CD4-positive, alpha-beta T cell treated with Interleukin-4 for 4 hours (primary cell): Measurements from ENCODE around the gene MYO1E.
A peak's percentile ranks its signal among the peaks of the same experiment; 100 is the strongest.
"Not testable (repeated sequence)": the region's sequence is repeated elsewhere in the genome, so short reads cannot be mapped to it uniquely, and the experiment has no call there.

Experiments used
- DNase-seq: peaks from one replicate; pipeline ENCODE4 v3.0.0-alpha.2; 2020

Gene MYO1E

DNA sequence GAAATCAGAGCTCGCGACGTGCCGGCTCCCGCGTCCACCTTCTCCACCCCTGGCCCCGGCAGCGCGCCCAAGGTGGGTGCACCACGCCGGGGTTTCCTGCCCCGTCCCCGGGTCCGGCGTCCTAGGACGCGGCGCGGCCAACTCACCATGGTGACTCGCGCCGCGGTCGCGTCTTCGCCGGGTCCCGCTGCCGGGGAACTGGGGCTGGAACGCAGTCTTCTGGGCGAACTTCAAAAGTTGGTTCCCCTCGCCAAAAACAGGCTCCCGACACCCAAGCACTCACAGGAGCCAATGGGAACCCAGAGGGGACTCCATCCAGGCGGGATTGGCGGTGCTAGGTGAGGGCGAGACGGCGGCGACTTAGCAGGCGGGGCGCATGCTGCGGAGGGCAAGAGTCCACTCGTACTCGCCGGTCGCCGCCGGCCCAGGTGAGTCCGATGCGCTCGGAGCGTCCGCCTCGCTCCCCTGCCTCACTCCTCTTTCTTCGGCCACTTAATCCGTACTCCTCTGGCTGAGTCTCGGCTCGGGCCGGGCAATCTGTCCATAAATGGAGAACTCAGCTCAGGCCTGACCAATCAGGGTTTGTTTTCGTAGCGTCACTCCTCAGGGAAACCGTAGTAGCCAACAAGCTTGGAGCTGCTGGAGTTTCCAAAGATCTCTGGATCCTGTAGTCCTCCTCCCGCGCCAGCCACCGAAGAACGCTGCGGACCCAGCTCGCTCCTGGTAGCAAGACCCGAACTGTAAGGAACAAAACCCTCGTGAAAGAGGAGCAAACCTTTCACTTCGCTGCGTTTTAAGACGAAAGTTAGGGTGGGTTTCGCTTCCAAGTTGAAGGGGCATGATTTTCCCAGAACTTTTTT is at the start of gene MYO1E:
Gene MYO1E, minus strand, starts transcription at position 520 of the 860 bp plus-strand sequence. Its CDS starts 371 bp downstream, at position 149.
- DNase-seq = peak; percentile 12

DNA sequence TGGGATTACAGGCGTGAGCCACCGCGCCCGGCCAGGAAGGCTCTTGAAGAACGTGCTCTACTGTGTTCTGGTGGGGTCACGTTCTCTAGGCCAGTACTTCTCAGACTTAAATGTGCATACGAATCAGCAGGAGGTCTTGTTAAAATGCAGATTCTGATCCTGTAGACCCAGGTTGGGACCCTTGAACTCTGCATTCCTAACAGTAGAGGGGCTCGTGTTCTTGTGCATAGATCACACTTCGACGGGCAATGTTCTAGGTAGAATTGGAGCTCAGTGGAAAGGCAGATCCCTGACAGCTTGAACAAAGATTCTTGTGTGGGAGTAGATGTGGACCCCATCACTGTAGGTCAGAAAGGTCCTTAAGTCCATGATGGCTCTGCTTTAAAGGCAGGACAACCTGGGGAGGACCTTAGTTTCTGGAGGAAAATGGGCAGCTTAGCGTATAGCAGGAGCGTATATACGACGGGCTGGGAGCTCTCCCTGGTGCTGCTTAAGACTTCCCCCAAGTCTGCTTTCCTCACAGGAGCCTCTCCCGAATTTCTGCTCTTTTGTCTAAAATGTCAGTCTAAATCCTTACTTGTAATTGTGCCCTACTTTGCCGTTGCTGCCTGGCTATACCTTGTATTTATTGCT is 48.4 kb upstream of the MYO1E start:
- DNase-seq = no peak

DNA sequence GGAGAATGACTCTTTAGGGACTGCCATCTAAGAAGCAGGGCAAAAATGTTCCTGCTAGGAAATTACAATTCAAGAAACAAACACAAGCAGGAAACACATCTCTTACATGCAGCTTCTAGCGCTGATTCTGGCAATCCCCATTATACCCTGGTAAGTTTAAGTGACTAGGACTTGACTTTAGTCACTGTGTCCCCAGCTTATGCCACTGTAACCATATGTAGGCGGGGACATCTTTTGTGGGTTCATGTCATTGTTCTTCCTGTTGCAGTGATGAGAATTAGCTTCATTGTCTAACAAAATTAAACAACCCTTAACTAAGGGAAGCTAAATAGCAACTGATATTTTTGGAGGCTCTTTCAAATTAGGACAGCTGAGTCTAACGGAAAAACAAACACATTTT is 47.4 kb upstream of the MYO1E start:
- DNase-seq = no peak

DNA sequence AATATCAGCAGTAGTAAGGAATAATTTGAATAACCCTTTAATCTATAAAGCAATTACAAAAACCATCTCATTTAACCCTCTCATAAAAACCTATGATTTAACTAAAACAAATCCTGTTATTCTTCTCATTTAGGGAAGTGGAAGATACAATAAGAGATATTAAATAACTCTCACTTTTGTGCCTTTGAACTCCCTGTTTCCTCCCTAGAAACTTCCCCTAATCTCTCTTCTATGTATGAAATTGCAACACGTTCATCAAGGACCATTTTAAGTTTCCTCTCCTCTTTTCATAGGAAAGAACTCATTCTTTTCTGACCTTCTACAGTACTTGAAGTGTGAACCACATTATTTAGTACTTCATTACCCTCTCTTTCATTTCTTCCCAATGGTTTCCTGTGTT is 46.5 kb upstream of the MYO1E start:
- DNase-seq = no peak

DNA sequence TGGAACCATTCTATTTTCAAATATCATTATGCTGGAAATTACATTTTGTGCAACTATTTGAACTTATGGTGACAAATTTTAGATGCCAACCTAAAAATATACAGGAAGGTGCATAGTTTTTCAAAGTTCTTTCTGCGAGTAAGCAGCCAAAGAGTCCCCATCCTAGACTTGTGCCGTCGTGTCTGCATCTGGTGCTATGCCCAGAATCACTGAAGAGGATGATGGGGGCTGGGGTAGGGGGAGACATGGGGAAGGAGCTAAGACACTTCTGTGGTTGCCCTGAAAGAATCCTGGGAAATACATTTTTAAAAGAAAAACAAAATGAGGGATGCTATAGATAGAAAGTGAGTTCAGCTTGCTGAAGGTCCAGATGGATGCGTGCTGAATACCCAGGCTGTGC is 44.1 kb upstream of the MYO1E start:
- no peak for DNase-seq

DNA sequence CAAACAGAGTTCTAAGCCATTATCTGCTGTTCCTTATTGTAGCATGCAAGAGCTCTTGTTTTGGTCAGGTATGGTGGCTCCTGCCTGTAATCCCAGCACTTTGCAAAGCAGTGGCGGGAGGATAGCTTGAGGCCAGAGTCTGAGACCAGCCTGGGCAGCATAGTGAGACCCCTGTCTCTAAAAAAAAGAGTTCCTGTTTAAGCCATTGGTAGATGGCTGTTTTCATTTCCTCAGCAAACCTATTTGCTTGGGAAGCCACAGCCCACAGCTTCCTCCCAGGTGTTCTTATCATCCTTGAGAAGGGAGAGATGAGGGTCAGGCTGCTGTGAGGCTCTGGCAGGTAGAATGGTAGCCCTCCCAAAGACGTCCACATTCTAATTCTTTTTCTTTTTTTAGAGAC is 40.9 kb upstream of the MYO1E start:
- DNase-seq = no peak

DNA sequence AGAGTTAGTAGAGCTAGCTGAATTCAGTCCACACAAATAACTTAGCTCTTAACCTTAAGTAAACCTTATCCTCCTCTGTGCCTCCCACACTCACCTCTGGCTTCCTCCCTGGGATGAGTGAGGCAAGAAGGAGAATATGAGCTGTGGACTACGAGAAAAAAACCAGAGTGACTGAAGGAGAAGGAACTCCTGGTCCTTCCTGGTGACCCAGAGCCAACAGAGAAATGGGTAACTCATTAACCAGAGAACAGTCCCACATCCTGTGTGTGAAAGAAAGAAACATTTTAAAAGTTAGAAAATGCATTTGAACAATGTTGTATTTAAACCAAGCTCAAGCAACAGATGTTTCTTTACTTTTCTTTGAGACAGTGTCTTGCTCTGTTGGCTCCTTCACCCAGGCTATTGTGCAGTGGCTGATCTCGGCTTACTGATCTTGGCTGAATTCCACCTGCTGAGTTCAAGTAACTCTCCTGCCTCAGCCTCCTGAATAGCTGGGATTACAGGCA is 37.8 kb upstream of the MYO1E start:
- no peak for DNase-seq

DNA sequence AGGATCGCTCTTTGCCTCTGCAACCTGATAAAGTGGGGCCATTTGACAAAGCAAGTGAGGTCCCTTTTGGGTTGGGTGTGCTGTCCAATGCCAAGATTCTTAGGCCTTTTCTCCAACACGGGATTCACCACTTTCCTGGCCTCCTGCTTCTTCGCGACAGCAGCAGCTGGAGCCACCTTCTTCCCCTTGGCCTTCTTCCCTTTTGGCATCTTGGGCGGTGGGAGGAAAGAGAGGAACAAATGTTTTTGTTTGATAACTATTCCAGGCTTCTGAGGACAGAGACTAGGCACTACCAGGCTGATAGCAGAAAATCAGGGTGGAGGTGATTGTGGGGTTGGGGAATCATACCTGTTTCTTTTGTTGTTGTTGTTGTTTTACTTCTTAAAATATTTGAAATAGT is 35.3 kb upstream of the MYO1E start:
- DNase-seq = no peak

DNA sequence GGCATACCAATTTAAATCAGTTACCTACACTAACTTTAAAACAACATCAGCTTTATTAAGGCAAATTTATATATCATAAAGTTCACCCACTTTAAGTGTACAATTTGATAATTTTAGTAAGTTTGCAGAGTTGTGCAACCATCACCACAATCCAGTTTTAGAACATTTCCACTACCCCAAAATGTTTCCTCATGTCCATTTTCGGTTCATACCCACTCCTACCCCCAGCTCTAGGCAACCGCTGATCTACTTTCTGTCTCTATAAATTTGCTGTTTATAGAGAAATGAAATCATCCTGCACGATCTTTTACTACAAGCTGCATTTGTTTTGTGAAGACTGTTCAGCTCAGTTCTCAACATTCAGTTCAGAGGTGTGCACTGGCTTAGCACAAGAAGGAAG is 33.8 kb upstream of the MYO1E start:
- no peak for DNase-seq

DNA sequence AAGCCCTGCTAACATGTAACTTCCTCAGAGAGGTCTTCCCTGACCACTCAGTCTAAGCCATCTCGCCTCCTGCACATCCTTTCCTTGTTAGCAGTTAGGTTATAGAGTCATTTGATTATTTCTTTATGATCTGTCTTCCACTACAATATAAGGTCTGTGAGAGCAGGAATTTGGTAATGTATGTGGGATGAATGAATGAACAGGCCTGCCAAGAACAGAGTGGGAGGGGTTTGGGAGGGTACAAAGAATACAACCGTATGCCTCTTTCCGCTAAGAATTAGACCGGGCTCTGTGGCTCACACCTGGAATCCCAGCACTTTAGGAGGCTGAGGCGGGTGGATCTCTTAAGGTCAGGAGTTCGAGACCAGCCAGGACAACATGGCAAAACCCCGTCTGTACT is 32.4 kb upstream of the MYO1E start:
- no peak for DNase-seq

DNA sequence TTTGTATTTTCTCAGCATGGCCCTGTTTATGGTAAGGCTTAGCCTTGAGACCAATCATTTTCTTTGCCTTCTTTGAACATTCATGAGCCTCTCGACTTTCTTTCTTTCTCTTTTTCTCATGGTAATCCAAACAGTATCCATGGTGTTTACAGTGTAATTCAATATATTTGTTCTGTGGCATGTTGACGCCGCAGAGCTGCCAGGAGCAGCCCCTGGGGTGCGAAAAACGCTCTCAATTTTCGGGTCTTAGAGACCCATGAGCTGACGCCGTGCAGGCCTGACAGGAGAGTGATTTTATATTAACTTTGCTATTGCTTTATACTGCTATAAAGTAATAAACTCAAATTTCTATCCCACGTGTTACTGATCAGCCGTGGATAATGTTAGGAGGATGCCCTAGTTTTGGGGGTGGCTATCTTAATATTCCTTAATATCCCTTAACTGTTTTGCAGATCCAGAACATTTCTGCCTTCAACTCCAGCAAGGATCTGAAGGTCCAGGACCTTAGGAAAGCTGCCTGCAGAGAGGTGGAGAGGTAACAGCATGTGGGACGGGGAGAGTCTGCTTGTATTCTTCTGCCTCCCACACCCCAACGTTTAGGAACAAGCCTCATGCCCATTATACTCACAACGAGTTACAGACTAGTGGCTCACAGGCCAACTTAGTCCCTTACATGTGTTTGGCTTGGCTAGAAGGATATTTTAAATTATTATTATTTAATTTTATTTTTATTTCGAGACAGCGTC is 29.3 kb upstream of the MYO1E start:
- no peak for DNase-seq

DNA sequence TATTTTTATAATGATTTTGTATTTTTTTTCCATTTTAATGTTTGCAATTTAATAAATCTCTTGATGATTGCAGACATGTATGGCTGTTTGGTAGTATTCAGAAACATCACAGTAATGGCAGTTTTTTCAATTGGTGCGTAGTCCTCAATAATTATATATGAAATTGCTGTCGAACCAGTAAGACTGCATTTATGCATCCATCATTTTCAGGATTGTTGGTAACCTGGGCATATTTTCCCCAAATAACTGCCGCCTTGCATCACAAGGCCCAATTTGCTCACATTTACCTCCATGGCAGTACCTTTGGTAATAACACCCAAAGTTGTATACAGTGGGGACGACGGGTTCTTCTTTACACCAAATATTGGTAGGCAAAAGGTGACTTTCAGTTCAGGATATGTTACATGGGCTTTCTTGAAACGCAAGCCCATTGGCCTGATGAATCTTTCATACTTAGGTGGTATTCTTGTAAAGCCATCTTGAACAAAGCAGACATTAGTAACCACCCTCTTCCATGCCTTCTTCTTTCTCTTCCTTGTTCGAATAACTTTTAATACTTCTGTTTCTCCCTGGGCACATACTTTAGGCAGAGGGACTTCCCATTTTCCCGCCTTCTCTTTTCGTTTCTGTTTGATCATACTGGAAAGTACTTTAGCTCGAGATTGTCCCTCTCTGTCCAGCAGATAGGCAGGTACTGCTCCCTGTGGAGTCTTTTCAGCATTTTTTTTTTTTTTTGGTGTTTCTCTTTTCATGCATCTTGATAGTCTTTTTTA is 28.6 kb upstream of the MYO1E start:
- DNase-seq = not testable (repeated sequence)

DNA sequence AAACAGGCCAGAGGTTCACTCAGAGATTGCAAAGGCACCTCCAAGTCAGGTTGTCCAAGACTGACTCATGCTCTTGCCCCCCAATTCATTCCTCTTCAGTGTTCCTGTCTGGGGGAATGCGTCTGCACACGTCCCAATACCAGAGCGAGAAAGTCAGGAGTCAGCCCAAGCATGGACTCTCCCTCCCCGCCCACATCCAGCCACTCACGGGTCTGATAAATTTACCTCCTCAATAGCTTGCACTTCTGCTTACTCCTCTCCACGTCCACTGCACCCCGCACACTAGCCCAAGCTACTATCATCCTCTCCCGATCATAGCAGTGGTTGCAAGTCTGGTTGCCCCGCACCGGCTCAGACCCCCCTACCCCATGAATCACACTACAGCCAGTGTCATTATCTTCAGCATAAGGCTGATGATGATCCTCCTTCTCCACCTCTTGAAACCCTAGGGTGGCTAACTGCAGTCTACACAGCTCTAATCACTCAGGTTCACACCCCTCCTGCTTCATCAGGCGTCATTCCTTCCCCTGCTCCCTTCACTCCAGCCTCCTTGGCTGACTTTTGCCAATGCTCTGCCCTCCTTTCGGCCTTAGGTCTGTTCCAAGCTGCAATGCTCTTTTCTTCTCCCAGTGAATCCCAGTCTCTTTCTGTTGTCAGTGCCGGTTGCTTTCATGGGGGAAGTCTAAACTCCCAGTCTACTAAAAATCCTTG is 27.6 kb upstream of the MYO1E start:
- DNase-seq = no peak

DNA sequence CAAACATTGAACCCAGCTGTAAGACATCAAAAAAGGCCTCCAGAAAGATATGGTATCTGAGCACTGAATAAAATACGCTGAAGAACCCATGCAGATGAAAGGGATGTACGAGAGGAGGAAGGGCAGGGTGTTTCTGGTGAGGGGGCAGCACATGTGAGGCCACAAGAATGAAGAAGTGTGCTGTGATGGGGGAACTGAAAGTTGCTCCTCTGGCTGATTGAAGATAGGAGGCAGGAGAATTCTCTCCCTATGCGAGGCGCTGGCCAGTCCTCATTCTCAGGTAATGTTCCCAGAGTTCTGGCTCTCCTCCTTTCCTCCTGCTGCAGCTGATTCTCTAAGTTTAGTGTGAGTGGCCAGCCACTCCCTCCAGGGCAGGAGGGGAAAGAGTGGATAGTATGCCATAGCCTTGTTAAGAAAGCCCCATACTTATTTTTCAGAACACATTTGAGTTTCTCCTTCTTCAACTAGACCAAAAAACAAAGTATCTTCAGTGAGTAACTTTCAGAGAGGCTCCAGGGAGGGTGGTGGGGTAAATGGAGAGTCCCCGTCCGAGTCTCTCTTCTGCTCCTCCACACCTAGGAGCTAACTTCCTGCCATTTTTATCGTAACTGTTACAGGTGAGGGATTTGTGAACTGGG is 26.9 kb upstream of the MYO1E start:
- DNase-seq = no peak

DNA sequence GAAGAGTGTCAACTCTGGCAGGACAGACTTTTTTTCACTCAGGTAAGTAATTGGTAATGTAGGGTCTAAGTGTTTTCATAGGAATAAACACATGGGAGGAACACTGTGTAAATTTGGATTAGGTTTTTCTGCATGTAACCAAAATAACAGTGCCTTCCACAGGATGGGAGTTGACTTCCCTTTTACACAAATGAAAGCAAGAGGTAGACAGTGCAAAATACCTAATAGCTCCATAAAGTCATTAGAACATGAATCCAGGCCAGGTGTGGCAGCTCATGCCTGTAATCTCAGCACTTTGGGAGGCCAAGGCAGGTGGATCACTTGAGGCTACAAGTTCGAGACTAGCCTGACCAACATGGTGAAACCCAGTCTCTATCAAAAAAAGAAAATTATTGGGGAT is 25.5 kb upstream of the MYO1E start:
- no peak for DNase-seq

DNA sequence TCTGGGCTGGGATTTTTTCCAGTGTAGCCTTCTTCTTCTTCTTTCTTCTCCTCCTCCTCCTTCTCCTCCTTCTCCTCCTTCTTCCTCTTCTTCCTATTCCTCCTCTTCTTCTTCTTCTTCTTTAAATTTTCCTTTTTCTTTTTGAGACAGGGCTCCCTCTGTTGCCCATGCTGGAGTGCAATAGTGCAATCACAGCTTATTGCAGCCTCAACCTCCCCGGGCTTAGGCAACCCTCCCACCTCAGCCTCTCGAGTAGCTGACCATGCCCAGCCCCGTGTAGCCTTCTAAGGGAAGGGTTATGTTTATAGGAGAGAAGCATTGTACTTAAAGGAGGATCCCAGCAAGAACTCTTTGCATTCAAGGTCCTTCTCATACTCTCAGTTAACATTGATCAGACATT is 24.0 kb upstream of the MYO1E start:
- no peak for DNase-seq

DNA sequence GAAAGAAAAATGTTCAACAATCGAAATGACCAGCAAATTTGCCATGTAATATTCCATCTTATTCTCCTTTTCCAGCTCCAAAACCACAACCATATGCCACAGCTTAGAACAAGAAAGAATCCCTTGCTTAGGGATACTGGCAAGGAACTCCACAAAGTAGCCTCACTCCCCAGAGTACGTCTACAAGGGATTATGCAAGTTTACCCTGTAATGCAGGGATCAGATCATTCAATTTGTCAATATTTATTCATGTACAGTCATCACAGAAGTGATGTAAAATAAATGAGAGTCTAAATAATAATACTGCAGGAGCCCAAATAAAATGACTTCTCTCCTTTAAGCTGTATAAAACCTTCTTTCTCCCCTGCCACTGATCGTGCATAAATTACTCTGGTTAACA is 23.5 kb upstream of the MYO1E start:
- no peak for DNase-seq

DNA sequence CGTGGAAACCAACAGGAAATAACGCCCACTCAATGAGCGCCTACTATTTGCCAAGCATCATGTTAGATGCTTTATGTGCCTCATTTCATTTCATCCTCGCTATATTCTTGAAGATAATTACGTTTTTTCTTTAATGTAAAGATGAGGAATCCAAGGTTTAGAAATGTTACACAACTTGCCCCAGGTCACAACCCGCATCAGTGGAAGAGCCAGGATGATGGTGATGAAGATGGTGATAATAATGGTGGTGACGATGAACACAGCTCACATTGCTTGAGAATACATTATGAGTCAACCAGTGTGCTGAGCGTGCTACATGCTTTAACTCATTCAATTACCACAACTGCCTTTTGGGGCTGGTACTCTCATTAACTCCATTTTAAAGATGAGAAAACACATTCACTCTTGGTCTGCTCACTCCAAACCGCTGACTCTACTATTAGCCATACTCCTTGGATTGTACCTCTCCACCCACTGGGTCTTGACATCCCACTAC is 21.5 kb upstream of the MYO1E start:
- no peak for DNase-seq

DNA sequence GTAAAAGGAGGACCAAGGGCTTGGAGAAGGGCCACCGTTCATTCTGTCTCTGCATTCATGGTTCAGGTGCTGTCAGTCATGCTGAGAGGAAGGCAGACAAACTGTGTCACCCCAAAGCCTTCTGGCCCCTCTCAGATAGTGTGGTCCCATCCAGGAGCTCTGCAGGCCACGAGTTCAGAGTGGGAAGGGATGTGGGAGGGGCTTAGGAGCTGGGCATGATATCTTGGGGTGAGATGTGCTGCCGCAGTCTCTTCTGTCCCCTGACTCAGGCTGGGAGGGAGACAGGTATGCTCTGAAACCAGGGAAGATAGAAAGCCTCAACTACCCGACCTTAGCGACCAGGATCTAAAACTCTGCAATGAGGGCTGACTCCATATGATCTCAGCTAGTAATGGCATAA is 19.6 kb upstream of the MYO1E start:
- no peak for DNase-seq

DNA sequence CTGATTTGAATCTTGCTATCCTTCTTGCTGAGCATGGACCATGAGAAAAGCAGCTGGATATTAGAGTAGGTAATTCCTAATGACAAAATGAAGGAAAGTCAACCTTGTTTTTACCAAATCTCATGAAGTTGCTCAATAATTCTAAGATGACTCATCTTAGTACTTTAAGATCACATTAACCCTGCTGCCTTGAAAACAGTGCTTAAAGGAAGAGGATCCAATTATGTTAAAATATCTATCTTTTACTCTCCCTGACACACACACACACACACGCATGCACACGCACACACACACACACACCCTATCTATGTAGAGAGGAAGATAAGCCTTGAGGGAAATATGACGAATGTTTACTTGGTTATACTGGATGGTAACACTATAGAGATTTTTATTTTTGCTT is 16.0 kb upstream of the MYO1E start:
- no peak for DNase-seq

DNA sequence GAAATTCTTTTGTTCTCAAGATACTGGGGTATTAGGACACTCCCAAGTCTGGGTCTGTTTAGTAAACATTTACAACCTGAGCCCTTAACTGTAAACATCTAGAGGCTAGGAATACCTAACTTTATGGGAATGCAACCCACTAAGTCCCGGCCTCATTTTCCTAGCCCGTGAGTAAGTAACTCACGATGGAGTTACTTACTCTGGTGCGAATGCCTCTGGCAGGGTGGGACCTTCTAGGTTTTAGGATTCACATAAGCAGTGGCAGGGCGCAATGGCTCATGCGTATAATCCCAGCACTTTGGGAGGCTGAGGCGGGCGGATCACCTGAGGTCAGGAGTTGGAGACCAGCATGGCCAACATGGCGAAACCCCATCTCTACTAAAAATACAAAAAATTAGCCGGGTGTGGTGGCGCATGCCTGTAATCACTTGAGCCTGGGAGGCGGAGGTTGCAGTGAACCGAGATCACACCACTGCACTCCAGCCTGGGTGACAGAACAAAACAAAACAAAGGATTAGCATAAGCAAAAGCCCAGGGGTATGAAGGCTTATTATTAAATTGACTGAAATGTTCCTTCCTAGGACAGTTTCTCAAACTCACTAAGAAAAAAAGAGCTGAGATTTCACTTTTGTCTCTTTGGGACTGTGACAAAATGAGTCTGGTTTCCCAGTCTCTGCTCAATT is 14.7 kb upstream of the MYO1E start:
- not testable (repeated sequence) for DNase-seq
